Endothelial cell of umbilical vein (primary cell): ENCODE data around the gene SEMA4D.

ENCODE experiments used
- EZH2 ChIP-seq: IDR thresholded peaks from 2 replicates; pipeline ENCODE4 v1.6.1; 2012; ENCODE audit warnings: borderline replicate concordance, low read depth, mild to moderate bottlenecking, moderate library complexity, low read length, inconsistent platforms; ENCODE audit not compliant: severe bottlenecking
- FOS ChIP-seq: IDR thresholded peaks from 2 replicates; pipeline ENCODE4 v1.6.1; 2011; ENCODE audit warnings: mild to moderate bottlenecking, low read length, moderate library complexity, borderline replicate concordance; ENCODE audit not compliant: insufficient read depth
- POLR2A ChIP-seq: IDR thresholded peaks from 2 replicates; pipeline ENCODE4 v1.6.1; 2012; ENCODE audit warnings: low read depth, mild to moderate bottlenecking, control low read depth, low read length
- POLR2AphosphoS5 ChIP-seq: IDR thresholded peaks from 2 replicates; pipeline ENCODE4 v1.6.1; 2012; ENCODE audit warnings: low read depth, mild to moderate bottlenecking, control low read depth, low read length, moderate library complexity; ENCODE audit not compliant: insufficient read depth
- TF ChIP-seq, protein P1 (sequence below), 2 donors: IDR thresholded peaks; 1 replicate in 1 of 2; 2 replicates in 1 of 2; pipeline ENCODE4 v1.5.1; 2011; ENCODE audit warnings: low read length in 2 of 2, mild to moderate bottlenecking in 2 of 2, moderate library complexity in 2 of 2, control low read depth in 1 of 2, inconsistent platforms in 1 of 2, low read depth in 1 of 2; ENCODE audit not compliant: insufficient read depth in 1 of 2; ENCODE audit errors: extremely low read depth in 1 of 2

DNA sequence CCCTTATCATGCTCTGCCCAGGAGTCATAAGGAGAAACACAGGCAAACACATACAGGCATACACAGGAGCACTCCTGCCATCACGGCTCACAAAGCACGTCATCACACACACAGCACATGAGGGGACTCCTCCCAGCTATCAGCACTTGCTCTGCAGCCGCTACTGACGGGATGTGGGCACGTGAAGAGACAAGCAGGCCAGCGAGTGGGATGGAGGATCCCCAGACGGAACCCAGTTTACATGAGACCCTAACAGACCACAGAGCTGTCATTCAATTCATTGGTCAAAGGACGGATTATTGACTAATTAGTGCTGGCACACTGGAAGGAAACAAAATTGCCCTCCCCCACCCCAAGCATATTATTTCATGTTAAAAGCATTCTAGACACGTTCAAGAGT is 53.6 kb downstream of the SEMA4D start:
- TF ChIP-seq, protein P1, sequence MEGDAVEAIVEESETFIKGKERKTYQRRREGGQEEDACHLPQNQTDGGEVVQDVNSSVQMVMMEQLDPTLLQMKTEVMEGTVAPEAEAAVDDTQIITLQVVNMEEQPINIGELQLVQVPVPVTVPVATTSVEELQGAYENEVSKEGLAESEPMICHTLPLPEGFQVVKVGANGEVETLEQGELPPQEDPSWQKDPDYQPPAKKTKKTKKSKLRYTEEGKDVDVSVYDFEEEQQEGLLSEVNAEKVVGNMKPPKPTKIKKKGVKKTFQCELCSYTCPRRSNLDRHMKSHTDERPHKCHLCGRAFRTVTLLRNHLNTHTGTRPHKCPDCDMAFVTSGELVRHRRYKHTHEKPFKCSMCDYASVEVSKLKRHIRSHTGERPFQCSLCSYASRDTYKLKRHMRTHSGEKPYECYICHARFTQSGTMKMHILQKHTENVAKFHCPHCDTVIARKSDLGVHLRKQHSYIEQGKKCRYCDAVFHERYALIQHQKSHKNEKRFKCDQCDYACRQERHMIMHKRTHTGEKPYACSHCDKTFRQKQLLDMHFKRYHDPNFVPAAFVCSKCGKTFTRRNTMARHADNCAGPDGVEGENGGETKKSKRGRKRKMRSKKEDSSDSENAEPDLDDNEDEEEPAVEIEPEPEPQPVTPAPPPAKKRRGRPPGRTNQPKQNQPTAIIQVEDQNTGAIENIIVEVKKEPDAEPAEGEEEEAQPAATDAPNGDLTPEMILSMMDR (IDR thresholded peaks at IDR 0.05; ENCODE audit: extremely low read depth in 1 of 2, insufficient read depth in 1 of 2, low read depth in 1 of 2, low read length in 2 of 2) = no peak
- TF ChIP-seq EZH2 (no peak), POLR2A (no peak), FOS (no peak), POLR2AphosphoS5 (no peak)
